Prostate gland (tissue), 2 donors: ENCODE data around the gene PALD1.

Source experiments
- POLR2A ChIP-seq: fragments of 450-650 bp; IDR thresholded peaks from one replicate; pipeline ENCODE4 v1.6.1; 2016; ENCODE audit warnings: antibody characterized with exemption, mild to moderate bottlenecking
- POLR2AphosphoS5 ChIP-seq: sonication (generic); formaldehyde crosslinking; IDR thresholded peaks from one replicate; pipeline ENCODE4 v1.6.1; 2017; ENCODE audit warnings: antibody characterized with exemption
- TF ChIP-seq, protein P1 (sequence below), 4 experiments: fragments of 200-600 bp in 2 of 4; fragments of 450-650 bp in 2 of 4; sonication (generic) in 2 of 4; IDR thresholded peaks; 1 replicate in 3 of 4; 2 replicates in 1 of 4; pipeline ENCODE4 v1.5.1; 2016 to 2019; ENCODE audit warnings: antibody characterized with exemption in 4 of 4, mild to moderate bottlenecking in 2 of 4, moderate library complexity in 2 of 4

- TF ChIP-seq, protein P1, sequence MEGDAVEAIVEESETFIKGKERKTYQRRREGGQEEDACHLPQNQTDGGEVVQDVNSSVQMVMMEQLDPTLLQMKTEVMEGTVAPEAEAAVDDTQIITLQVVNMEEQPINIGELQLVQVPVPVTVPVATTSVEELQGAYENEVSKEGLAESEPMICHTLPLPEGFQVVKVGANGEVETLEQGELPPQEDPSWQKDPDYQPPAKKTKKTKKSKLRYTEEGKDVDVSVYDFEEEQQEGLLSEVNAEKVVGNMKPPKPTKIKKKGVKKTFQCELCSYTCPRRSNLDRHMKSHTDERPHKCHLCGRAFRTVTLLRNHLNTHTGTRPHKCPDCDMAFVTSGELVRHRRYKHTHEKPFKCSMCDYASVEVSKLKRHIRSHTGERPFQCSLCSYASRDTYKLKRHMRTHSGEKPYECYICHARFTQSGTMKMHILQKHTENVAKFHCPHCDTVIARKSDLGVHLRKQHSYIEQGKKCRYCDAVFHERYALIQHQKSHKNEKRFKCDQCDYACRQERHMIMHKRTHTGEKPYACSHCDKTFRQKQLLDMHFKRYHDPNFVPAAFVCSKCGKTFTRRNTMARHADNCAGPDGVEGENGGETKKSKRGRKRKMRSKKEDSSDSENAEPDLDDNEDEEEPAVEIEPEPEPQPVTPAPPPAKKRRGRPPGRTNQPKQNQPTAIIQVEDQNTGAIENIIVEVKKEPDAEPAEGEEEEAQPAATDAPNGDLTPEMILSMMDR (IDR thresholded peaks at IDR 0.05), result no peak
- TF ChIP-seq POLR2AphosphoS5 (no peak), POLR2A (no peak)
Measured at GRCh38 chr10:70615211-70615610, 136.6 kb downstream of the PALD1 start.
